ENCODE results near the gene SIGLEC10.
"Not testable (repeated sequence)": the region's sequence is repeated elsewhere in the genome, so short reads cannot be mapped to it uniquely, and the experiment has no call there.

SIGLEC10 gene

DNA sequence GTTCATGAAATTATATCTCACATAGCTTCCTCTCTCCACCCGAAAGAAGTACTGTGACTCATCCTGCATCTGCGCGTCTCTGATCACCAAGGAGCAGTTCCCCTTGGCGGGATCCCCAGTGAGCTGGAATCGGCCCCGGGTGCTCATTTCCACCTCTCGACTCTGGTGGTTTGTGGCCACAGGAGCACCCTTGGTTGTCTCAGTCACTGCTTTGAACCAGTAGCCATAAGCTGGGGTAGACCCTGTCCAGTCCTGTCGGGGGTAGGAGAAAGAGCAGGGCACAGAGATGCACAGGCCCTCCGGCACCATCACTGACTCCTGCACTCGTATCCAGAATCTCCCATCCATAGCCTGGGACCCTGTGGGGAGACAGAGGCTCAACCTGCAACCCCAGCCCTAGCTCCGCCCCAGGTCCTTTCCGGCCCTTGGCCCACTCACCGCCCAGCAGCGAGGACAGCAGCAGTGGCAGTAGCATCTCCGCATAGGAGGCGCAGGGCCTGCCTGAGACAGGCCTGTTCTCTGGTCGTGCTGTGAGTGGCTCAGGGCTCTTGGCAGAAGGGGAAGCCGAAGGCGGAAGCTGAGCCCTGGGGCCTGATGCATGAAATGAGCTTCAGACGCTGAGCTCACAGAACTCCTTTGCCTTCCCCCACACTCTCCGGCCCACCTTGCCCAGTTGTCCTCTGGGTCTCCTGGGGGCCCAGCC, at the start of gene SIGLEC10:
Gene SIGLEC10 (minus strand): TSS at position 536 of the 703 bp plus-strand sequence. CDS start 61 bp downstream, at position 475.
- DNase-seq, result peak; percentile 18

DNA sequence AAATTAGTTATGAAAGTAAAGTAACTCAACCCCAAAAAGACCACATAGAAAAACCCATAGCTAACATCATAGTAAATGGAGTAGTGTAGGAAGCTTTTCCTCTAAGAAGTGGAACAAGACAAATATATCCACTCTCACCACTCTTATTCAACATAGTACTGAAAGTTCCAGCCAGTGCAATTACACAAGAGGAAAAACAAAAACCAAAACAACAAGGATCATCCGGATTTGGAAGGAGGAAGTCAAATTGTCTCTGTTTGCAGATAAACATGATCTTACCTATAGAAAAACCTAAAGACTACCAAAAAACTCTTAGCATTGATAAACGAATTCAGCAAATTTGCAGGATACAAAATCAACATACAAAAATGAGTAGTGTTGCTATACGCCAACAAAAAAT, 49.3 kb upstream of the SIGLEC10 start:
- no peak for DNase-seq

GRCh38 chr19:51463976-51464581, 46.6 kb upstream of the SIGLEC10 start:
- DNase-seq, result not testable (repeated sequence)

DNA sequence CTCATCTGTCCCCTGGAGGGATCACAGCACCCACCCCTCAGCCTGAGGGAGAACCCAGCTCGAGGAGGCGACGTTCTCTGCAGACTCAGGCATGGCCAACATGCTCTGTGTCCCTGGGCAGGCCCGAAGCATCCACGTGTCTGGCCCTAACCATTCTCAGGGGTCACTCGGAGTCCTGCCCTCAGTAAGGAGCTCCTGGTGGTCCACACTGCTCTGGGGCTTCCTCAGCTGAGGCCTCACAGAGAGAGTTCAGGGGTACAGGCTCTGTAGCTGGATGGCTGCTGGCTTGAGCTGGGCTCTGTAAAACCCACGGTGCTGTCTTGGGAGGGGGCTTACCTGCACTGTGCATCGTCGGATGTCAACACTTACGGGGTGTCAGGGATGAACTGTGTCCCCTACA, 45.2 kb upstream of the SIGLEC10 start:
- DNase-seq, result no peak

GRCh38 chr19:51462276-51462675, 44.8 kb upstream of the SIGLEC10 start:
- no peak for DNase-seq

DNA sequence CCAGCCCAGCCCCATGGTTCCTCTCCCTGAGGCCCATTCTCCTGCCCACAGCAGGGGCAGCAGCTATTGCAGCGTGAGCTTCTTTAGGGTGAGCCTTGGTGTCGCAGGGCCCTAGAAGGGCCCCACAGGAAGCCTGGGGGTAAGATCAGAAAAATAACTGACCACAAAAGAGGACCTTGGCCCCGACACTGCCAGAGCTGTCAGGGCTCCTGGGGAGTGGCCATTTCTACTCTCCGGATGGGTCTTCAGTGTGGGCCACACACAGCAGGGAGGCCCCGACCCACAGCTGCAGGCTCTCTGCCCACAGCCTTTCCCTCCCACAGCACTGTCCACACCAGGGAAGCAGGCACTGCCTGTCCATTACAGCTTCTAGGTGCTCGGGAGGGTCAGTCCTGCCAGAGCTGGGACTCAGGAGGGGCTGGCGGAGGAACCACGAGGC, 44.3 kb upstream of the SIGLEC10 start:
- no peak for DNase-seq

GRCh38 chr19:51460164-51460992, 42.9 kb upstream of the SIGLEC10 start:
- no peak for DNase-seq

DNA sequence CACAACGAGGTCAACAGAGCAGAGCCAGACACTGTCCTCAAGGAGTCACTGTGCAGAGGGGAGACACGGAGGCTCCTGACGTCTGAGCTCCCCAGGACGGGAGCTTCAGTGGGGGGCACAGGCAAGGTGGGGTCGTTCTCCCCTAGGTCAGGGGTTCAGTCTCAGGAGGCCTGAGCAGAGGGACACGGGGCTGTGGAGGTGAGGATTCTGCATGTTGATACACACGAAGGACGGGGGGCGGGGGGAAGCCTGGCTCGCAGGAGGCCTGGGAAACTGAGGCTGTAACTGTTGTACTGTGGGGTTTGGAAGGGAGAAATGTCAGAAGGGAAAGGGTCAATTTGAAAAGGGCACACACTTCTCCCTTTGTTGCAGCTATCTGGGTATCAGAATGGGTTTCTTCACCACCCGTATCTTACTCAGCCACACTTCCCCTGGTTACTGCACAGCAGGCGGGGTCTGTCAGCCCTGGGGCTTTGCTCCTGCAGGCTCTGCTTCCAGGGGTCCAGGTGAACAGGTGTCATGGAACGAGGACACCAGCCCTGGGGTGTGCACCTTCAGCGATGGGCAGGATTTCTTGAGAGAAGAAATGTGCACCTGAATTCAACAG, 41.6 kb upstream of the SIGLEC10 start:
- DNase-seq, result no peak

- no peak for DNase-seq
These were observed 40.7 kb upstream of the SIGLEC10 start, which contains the start of gene SIGLEC8 for GRCh38 chr19:51458051-51458645. SIGLEC8 (minus strand) TSS chr19:51458454; CDS start chr19:51458387, 67 bp downstream.

DNA sequence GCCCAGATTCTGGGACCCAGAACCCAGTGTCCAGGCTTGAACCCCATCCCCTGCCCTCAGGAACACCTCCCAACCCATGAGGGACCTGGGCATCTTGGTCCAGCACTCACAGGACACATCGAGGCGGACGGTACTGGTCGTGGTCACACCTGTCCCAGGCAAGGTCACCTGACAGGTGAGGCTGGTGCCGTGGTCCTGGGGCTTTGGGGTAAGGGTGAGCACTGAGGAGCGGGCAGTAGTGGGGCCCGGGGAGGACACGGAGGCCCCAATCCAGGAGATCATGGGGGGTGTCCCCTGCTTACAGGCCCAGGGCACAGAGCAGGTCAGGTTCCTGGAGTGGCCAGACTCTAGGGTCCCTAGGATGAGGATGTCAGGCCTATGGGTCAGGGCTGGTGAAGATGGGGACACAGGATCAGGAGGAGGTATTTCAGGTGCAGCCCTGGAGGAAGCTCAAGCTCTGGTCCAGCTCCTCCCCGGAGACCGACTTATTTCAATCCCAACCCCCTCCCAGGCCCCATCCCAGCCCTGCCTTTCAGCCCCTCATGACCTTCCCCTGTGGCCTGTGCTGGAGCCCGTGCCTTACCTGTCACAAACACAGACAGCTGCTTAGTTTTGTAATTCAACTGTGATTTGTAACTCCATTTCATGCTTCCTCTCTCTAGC, 40.0 kb upstream of the SIGLEC10 start:
- DNase-seq, result no peak

- DNase-seq, result no peak
These were observed 39.3 kb upstream of the SIGLEC10 start for GRCh38 chr19:51456541-51457290.

GRCh38 chr19:51450730-51451307, 33.4 kb upstream of the SIGLEC10 start:
- DNase-seq, result no peak

- no peak for DNase-seq
These were observed 31.1 kb upstream of the SIGLEC10 start for GRCh38 chr19:51448411-51449016.

GRCh38 chr19:51448011-51448410, 30.6 kb upstream of the SIGLEC10 start:
- DNase-seq, result no peak

DNA sequence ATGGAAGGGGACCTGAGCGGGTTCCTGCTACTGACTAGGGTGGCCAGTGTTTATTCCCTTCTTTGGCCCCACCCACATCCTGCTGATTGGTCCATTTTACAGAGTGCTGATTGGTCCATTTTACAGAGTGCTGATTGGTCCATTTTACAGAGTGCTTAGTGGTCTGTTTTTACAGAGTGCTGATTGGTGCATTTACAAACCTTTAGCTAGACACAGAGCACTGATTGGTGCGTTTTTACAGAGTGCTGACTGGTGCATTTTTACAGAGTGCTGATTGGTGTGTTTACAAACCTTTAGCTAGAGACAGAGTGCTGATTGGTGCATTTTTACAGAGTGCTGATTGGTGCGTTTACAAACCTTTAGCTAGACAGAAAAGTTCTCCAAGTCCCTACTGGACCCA, 30.1 kb upstream of the SIGLEC10 start:
- not testable (repeated sequence) for DNase-seq

- no peak for DNase-seq
These were observed 24.3 kb upstream of the SIGLEC10 start for GRCh38 chr19:51441410-51442390.

GRCh38 chr19:51440846-51441409, 23.5 kb upstream of the SIGLEC10 start:
- no peak for DNase-seq

GRCh38 chr19:51440052-51440451, 22.6 kb upstream of the SIGLEC10 start:
- DNase-seq, result no peak

DNA sequence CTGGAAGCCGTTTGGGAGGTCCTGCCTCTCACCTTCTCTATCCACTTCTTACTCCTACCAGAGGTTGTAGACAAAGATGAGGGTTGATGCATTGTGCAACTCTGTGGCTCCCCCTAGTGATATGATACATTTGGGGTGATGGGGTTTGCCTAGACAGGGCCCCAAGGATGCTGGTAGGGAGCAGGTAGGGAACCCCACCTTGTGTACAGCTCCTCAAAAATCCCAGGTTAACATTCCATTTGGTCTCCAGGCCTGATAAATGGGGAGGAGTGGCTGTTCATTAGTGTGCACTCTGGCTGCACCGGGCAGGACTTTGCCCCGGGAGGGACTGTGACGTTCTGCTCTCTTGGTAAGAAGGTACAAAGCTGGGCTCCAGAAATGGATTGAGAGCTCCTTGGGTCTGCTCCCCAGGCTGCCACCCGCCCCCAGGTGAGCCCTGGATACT, 21.6 kb upstream of the SIGLEC10 start:
- DNase-seq, result no peak
